ENCODE measurements around the gene TSTD2.

- TF ChIP-seq CTCF (IDR thresholded peaks at IDR 0.05; ENCODE audit: low read length) (no peak), EZH2 (optimal IDR thresholded peaks at IDR 0.05; ENCODE audit: low read depth, low read length) (no peak)
These were observed 5.5 kb downstream of the TSTD2 start for GRCh38 chr9:97627624-97628023.

All from MM.1S (cell line).